GM19468 (cell line): Measurements from ENCODE around the gene AIF1L.

Experiments
- ATAC-seq: cut with Tn5 transposase; IDR thresholded peaks from one replicate; pipeline ENCODE4 v1.9.1; 2021; ENCODE audit warnings: mild to moderate bottlenecking, moderate library complexity, moderate number of reproducible peaks; ENCODE audit not compliant: unreplicated experiment; ENCODE audit errors: extremely low read depth

AIF1L gene

GRCh38 chr9:131076347-131077195, 19.8 kb upstream of the AIF1L start:
- no peak for ATAC-seq

GRCh38 chr9:131078427-131079366, 17.6 kb upstream of the AIF1L start:
- ATAC-seq = no peak

- ATAC-seq = no peak
These were observed 15.7 kb upstream of the AIF1L start for GRCh38 chr9:131080589-131080988.

- no peak for ATAC-seq
These were observed 14.5 kb upstream of the AIF1L start for GRCh38 chr9:131081868-131082267.

- ATAC-seq = no peak
These were observed 13.4 kb upstream of the AIF1L start for GRCh38 chr9:131082774-131083512.

GRCh38 chr9:131084661-131085369, 11.5 kb upstream of the AIF1L start:
- no peak for ATAC-seq

GRCh38 chr9:131085370-131086122, 10.8 kb upstream of the AIF1L start:
- ATAC-seq = no peak

- no peak for ATAC-seq
These were observed 8.9 kb upstream of the AIF1L start for GRCh38 chr9:131087354-131087893.

- ATAC-seq = no peak
These were observed 6.1 kb upstream of the AIF1L start for GRCh38 chr9:131090025-131090787.

GRCh38 chr9:131091352-131091992, 4.9 kb upstream of the AIF1L start:
- no peak for ATAC-seq

GRCh38 chr9:131092030-131092429, 4.3 kb upstream of the AIF1L start:
- ATAC-seq = no peak

- ATAC-seq = no peak
These were observed 3.5 kb upstream of the AIF1L start for GRCh38 chr9:131092548-131093440.

- ATAC-seq = no peak
These were observed 2.3 kb upstream of the AIF1L start for GRCh38 chr9:131094015-131094414.

GRCh38 chr9:131094622-131095021, 1.7 kb upstream of the AIF1L start:
- no peak for ATAC-seq

- ATAC-seq = no peak
These were observed 564 bp upstream of the AIF1L start for GRCh38 chr9:131095666-131096268.
